GM10847 (cell line): ENCODE measurements around the gene TNFRSF25.

Experiments used
- POLR2A ChIP-seq: IDR thresholded peaks from 2 replicates; pipeline ENCODE4 v1.6.1; 2011; ENCODE audit not compliant: insufficient read length; ENCODE audit errors: extremely low read depth

The TNFRSF25 gene, protein sequence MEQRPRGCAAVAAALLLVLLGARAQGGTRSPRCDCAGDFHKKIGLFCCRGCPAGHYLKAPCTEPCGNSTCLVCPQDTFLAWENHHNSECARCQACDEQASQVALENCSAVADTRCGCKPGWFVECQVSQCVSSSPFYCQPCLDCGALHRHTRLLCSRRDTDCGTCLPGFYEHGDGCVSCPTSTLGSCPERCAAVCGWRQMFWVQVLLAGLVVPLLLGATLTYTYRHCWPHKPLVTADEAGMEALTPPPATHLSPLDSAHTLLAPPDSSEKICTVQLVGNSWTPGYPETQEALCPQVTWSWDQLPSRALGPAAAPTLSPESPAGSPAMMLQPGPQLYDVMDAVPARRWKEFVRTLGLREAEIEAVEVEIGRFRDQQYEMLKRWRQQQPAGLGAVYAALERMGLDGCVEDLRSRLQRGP

DNA sequence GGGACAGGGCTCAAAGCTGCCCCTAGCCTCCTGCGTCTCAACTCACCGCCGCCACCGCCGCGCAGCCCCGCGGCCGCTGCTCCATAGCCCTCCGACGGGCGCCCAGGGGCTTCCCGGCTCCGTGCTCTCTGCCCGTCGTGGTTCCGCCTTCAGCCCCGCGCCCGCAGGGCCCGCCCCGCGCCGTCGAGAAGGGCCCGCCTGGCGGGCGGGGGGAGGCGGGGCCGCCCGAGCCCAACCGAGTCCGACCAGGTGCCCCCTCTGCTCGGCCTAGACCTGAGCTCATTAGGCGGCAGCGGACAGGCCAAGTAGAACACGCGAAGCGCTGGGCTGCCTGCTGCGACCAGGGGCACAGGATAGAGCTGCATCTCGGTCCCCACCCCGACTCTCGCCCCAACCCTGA, at the start of gene TNFRSF25:
TNFRSF25 (minus strand) TSS at position 151 of the 400 bp plus-strand sequence; CDS start at position 85, 66 bp downstream.
- TF ChIP-seq POLR2A = no peak

DNA sequence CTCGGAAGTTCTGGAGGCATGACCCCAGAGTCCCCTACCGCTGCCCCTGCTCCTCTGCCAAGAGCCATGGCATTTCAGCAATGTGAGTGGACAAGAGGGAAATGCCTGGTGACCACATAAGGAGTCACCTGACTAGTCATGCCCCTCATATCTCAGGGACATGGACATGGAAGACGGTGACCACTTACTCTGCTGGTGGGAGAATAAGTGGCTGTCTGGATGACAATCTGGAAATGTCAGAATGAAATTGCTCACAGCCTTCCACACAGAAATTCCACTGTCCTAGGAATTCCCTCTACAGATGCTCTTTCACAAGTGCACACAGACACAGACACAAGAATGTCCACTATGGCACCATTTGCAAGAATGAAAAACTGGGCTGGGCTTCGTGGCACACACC, 49.8 kb upstream of the TNFRSF25 start:
- TF ChIP-seq POLR2A = no peak

DNA sequence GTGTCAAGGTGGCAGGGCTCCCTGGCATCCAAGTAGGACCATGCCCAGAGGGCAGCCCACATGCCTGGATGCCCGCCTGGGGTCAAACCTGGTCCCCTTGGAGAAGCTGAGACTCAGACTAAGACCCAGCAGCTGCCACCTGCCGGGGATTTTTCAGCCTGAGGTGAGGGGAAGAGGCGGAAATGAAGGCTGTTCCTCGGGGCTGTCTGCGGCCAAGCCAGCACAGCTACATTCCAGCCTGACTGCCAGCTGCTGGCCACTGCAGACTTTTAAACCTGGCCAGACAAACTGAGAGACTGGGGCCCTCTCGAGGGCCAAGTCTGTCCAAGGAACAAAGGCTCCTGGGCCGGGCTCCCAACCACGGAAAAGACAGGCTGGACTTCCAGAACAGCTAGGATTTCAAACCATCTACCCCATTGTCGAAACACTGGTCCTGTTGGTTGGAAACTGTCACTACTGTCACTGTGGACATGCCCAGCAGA, 47.4 kb upstream of the TNFRSF25 start:
- TF ChIP-seq POLR2A = no peak

DNA sequence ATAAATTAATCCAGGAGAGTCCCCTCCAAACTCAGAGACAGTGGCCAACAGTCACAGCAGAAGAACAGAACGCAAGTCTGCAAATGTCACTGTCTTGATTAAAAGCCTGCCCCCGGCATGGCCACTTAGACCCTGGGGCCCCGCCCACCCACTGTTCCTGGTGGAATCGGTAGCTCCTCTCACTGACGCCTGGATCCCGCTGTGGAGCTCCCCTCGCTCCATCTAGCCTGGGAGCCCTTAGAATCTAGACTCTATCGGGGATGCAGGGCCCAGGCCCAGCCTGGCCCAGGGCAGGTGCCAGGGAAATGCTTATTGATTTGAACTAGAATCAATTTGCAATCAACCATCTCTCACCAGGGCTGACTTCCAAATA, 46.9 kb upstream of the TNFRSF25 start:
- TF ChIP-seq POLR2A = no peak

DNA sequence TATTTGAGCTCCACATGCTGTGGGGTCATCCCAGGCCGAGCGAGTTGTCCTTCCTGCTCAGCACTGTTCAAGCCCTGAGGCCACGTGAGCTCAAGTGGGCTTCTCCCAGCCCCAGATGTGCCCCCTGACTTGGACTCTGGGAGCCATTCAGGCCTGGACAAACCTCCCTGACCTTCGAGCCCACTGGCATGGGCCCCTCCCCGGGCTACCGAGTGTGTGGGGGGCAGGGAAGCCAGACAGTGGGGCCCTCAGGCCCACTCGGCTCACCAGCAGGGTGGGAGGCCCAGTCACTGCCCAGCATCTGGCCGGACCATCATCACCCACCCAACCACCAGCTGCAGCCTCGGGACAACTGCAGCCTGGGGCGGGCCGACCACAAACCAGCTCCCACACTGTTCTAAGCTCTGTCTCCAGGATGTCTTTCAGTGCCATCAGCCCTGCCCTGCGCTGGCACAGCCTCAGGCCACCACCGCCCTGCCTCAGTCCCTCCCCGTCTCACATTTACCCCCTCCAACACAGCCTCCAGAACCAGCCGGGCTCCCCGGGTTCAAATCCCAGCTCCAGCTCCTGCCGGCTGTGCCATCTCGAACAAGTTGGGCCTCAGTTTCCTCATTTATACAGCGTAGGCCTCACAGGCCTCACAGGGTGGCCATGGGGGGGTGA, 46.4 kb upstream of the TNFRSF25 start:
- no peak for TF ChIP-seq POLR2A

DNA sequence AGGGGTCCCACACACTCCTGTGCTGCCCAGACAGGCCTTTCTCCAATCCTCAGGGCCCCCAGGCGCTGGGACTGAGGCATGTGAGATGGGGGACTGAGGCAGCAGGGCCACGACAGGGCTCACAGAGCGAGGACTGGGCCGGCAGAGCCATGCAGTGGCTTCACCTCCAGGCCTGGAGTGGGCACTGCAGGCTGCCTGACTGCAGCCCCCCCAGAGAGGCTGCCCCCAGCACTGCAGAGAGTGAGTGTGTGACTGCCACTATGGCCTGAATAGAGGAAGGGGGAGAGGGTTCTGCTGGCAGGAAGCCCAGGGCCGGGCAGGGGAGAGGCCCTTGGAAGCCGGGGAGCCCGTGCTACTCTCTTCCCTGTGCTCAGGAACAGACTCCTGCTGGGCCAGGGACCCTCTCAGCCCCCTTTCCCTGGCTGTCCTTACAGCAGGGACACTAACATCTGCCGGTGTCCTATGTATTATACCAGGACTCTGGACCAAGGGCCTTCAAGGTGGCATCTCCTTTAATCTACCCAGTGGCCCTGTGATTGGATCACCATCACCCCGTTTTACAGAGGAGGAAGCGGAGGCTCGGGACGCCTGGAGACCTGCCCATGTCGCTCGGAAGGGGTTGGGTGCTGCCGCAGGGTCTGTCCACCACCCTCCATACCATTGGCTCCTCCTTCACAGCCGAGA, 45.7 kb upstream of the TNFRSF25 start:
- no peak for TF ChIP-seq POLR2A

DNA sequence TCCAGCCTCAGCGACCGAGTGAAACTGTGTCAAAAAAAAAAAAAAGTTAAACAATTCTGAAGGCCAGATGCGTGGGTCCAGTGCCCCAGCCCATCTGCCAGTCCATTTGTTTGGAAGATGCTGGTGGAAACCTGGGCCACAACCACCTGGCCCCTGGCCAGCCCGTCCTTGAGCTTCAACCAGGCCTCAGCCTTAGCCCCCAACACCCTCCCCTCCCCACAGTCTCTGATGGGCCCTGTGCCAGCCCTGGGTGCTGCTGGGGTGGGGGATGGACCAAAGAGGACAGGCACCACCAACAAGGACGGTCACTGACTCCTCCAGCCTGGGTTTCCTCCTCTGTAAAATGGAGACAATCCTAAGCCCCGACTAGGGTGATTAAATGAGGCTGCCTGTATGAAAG, 45.1 kb upstream of the TNFRSF25 start:
- TF ChIP-seq POLR2A = no peak

DNA sequence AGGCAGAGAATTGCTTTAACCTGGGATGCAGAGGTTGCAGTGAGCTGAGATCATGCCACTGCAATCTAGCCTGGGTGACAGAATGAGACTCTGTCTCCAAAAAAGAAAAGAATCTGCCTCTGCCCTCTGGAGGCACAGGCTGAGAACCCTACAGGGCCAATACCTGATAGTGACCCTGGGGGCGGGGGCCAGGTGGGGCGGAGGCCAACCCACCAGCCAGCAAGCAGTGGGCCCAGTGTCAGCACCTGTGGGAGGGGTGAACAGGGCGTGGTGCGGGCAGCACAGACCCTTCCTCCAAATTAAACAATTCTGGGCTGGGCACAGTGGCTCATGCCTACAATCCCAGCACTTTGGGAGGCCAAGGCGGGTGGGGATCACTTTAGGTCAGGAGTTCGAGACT, 44.5 kb upstream of the TNFRSF25 start:
- no peak for TF ChIP-seq POLR2A

DNA sequence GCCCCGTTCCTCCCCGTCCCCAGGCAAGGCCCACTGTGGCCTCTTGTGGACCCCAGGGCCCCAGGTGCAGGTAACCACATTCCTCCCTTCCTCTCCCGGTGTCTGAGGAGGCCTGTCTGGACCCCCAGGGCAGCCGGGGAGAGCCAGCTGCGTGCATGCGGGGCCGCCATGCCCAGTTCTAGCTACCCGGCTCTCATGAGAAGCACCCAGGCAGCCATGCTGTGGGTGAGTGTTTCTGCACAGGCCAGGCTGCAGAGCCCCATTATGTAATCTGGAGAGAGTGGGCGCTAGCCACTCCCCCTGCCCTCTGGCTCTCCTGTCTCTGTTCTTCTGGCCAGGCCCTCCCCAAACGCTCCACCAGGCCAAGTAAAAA, 43.9 kb upstream of the TNFRSF25 start:
- TF ChIP-seq POLR2A = no peak

DNA sequence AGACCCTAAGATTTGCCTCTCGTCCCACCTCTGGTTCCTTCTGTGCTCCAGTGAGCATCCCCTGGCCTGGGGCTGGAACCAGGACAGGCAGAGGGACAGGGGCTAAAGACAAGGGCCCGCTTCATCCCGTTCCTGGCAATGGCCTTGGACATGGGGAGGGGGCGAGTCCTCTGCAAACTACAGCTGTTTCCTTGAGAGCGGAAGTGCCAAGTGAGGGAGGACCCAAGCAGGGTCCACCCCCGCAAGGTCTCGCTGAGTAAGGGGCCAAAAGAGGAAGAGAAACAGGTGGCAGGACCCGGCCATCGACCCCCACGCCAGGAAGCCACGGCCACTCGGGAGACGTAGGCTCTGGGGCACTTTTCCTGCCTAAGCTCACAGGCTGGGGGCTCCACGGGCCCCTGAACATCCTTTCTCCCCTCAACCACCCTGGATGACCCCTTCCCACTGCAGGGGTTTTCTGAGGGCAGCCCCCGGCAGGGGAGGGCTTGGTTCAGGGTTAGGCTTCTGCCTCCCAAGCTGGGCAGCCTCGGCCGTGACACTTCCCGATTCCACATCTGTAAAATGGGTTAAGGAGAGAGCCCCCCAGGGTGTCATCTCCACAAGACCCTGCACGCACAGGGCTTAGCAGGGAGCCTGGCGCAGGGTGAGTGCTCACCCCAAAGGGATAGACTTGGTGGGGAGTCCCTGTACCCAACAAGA, 43.4 kb upstream of the TNFRSF25 start:
- no peak for TF ChIP-seq POLR2A

DNA sequence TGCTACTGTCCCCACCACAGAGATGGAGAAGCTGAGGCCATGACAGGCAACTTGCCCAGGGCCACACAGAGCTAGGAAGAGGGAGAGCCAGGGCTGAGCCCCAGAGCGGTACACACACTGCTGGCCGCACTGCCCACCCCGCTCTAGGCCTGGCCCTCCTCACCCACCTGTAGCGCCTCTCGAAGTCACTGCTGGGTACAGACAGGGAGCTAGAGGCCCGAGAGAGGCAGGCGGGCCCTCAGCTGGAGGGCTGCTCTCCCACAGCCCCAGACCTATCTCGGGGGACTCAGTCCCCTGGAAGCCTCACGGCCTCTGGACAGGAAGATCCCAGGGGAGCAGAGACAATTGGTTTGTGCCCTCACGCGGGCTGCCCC, 42.8 kb upstream of the TNFRSF25 start:
- no peak for TF ChIP-seq POLR2A

DNA sequence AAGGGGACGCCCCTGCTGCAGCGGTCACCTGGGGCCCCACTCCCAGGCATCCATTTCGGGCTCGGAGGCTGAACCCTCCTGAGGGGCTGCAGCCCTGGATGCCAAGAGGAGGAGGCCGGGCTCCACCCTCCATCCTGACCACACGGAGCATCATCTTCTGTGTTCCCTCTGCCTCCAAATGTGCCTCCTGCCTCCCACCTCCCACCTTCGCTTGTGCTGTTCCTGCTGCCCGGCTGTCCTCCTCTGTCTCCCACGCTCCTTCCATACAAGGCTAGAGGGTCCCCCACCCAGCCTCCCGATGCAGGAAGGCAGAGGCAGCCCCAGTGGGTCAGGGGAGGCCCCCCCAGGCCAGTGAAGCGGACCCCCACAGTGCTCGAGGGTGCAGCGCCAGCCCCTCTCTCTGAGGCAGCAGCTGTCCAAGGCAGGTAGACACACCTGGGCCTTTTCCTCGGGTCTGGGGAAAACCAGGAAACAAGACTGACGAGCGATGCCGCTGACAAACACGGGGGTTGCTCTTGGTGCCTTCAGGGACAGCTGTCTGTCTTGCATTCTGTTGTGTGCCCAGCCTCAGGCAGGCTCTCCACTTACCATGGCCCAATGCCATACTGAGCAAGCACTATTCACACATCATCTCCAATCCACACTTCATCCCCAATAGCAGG, 42.3 kb upstream of the TNFRSF25 start:
- no peak for TF ChIP-seq POLR2A

DNA sequence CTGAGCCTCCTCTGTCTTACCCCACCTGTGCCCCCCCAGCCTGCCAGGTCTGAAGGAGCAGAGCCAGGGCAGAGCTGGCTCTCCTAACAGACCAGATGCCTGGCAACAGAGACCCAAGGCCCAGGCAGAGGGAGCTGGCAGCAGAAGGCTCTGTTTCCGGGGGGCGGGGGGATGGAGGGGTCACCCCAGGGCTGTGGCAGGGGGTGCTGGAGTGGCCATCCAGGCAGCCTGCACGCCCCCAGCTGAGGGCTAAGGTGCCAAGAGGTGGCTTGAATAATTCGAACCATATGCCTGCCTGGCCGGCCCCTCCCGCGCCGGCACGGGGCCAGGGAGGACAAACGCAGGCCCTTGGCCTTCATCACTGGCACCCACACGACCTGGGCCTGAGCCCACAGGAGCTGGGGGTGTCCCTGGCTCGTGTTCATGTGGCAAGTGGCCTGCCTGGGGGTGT, 41.5 kb upstream of the TNFRSF25 start:
- TF ChIP-seq POLR2A = no peak

DNA sequence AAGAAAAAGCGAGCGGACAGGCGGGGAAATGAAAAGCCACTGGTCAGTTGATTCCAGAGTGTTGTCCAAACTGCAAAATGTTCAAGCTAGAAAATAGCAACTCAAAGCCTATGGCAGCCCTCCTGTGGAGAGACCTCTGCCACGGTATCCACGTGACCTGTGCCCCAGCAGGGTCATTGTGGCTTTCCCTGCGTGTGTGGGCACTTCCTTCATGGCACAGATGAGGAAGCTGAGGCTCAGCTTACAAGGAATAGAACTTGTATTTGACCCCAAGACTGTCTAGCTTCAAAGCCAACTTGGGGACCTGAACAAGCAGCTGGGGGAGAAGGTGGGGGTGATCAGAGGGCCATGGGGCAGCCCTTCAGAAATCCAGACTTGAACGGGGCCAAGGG, 41.1 kb upstream of the TNFRSF25 start:
- TF ChIP-seq POLR2A = no peak
